Measurements from ENCODE around the gene TACC2.

Gene TACC2

GRCh38 chr10:122128357-122128756, 139.4 kb downstream of the TACC2 start:
- no peak for DNase-seq

GRCh38 chr10:122130474-122131110, 141.6 kb downstream of the TACC2 start:
- no peak for DNase-seq

GRCh38 chr10:122132331-122132755, 143.4 kb downstream of the TACC2 start:
- no peak for DNase-seq

- no peak for DNase-seq
Observed at GRCh38 chr10:122132882-122133565, 144.1 kb downstream of the TACC2 start.

GRCh38 chr10:122135251-122136025, 146.5 kb downstream of the TACC2 start:
- no peak for DNase-seq

- no peak for DNase-seq
Observed at GRCh38 chr10:122138831-122139625, 150.1 kb downstream of the TACC2 start.

- DNase-seq = no peak
Observed at GRCh38 chr10:122139627-122140170, 150.7 kb downstream of the TACC2 start.

- DNase-seq = no peak
Observed at GRCh38 chr10:122140461-122140902, 151.5 kb downstream of the TACC2 start.

- DNase-seq = no peak
Observed at GRCh38 chr10:122140941-122141623, 152.1 kb downstream of the TACC2 start.

GRCh38 chr10:122141821-122142640, 153.1 kb downstream of the TACC2 start:
- DNase-seq = no peak

- DNase-seq = peak; percentile 48
Observed at GRCh38 chr10:122142641-122143237, 153.8 kb downstream of the TACC2 start.

GRCh38 chr10:122143238-122143841, 154.4 kb downstream of the TACC2 start:
- no peak for DNase-seq

GRCh38 chr10:122144199-122144598, 155.2 kb downstream of the TACC2 start:
- DNase-seq = no peak

- DNase-seq = no peak
Observed at GRCh38 chr10:122145113-122145512, 156.2 kb downstream of the TACC2 start.

- DNase-seq = no peak
Observed at GRCh38 chr10:122147663-122148062, 158.7 kb downstream of the TACC2 start.

- no peak for DNase-seq
Observed at GRCh38 chr10:122148876-122149560, 160.1 kb downstream of the TACC2 start.

- no peak for DNase-seq
Observed at GRCh38 chr10:122149561-122150505, 160.9 kb downstream of the TACC2 start.

- no peak for DNase-seq
Observed at GRCh38 chr10:122151121-122151694, 162.2 kb downstream of the TACC2 start.
